Measurements from ENCODE around the gene MRPS12.
A peak's percentile ranks its signal among the peaks of the same experiment; 100 is the strongest.

Gene MRPS12

GRCh38 chr19:38892841-38893240 lies 37.9 kb upstream of the MRPS12 start:
- no peak overlapping the region for H3K27ac ChIP-seq (ENCODE audit: insufficient read depth in 1 of 2, low read depth in 1 of 2, low read length in 2 of 2, poor library complexity in 1 of 2, severe bottlenecking in 2 of 2)
- H3K9me3 ChIP-seq (ENCODE audit: control extremely low read depth in 1 of 5, control insufficient read depth in 4 of 5, insufficient read depth in 2 of 5, low read depth in 1 of 5, low read length in 4 of 5) = no peaks in the 10 kb centered on the region
- no peak overlapping the region for H3K4me3 ChIP-seq (ENCODE audit: control insufficient read depth in 1 of 7, extremely low read depth in 1 of 7, insufficient read depth in 4 of 7, low read depth in 2 of 7, low read length in 6 of 7)
- no peaks in the 10 kb centered on the region for H3K27me3 ChIP-seq (replicated peaks in 2 of 5; ENCODE audit: control insufficient read depth in 4 of 5, insufficient read depth in 5 of 5, low read length in 4 of 5)
- ChIA-PET POLR2A (no interaction called here), CTCF (interaction anchor here (1.0 kb wide), 1 partner anchor 24 kb away, joined by 3 read pairs; no protein-coding TSS in a partner anchor)
- WGBS (ENCODE audit: insufficient coverage) = 93% methylated on average over 4 of the region's 5 CpGs
- peaks cover 0 to 10% (median 9%) of the 10 kb centered on the region in 4 experiments for H3K4me1 ChIP-seq (ENCODE audit: control extremely low read depth in 1 of 4, control insufficient read depth in 4 of 4, insufficient read depth in 4 of 4, low read length in 3 of 4)
- H3K36me3 ChIP-seq (ENCODE audit: control insufficient read depth in 4 of 4, insufficient read depth in 4 of 4, low read length in 3 of 4) = peaks cover 2 to 32% (median 22%) of the 10 kb centered on the region in 4 experiments
- DNase-seq = no peak

- Histone ChIP-seq H3K4me3 (ENCODE audit: control insufficient read depth in 1 of 7, extremely low read depth in 1 of 7, insufficient read depth in 4 of 7, low read depth in 2 of 7, low read length in 6 of 7) (no peak overlapping the region), H3K27me3 (replicated peaks in 2 of 5; ENCODE audit: control insufficient read depth in 4 of 5, insufficient read depth in 5 of 5, low read length in 4 of 5) (no peaks in the 10 kb centered on the region), H3K9me3 (ENCODE audit: control extremely low read depth in 1 of 5, control insufficient read depth in 4 of 5, insufficient read depth in 2 of 5, low read depth in 1 of 5, low read length in 4 of 5) (no peaks in the 10 kb centered on the region), H3K27ac (ENCODE audit: insufficient read depth in 1 of 2, low read depth in 1 of 2, low read length in 2 of 2, poor library complexity in 1 of 2, severe bottlenecking in 2 of 2) (no peak overlapping the region), H3K4me1 (ENCODE audit: control extremely low read depth in 1 of 4, control insufficient read depth in 4 of 4, insufficient read depth in 4 of 4, low read length in 3 of 4) (peaks cover 0 to 16% (median 11%) of the 10 kb centered on the region in 4 experiments), H3K36me3 (ENCODE audit: control insufficient read depth in 4 of 4, insufficient read depth in 4 of 4, low read length in 3 of 4) (peaks cover 2 to 29% (median 21%) of the 10 kb centered on the region in 4 experiments)
- ChIA-PET POLR2A (interaction anchor here (0.6 kb wide), 1 partner anchor 51 kb away, joined by 3 read pairs; no protein-coding TSS in a partner anchor), CTCF (interaction anchor here (1.0 kb wide), 1 partner anchor 24 kb away, joined by 3 read pairs; no protein-coding TSS in a partner anchor)
- no peak for DNase-seq
- WGBS (ENCODE audit: insufficient coverage) = 98% methylated on average over 11 of the region's 14 CpGs
Measured at GRCh38 chr19:38893341-38893771, 37.4 kb upstream of the MRPS12 start.

GRCh38 chr19:38894968-38895367 lies 35.8 kb upstream of the MRPS12 start:
- 43% methylated on average over 9 of the region's 9 CpGs for WGBS (ENCODE audit: insufficient coverage)
- Histone ChIP-seq H3K9me3 (ENCODE audit: control extremely low read depth in 1 of 5, control insufficient read depth in 4 of 5, insufficient read depth in 2 of 5, low read depth in 1 of 5, low read length in 4 of 5) (no peaks in the 10 kb centered on the region), H3K4me1 (ENCODE audit: control extremely low read depth in 1 of 4, control insufficient read depth in 4 of 4, insufficient read depth in 4 of 4, low read length in 3 of 4) (peaks cover 0 to 25% (median 20%) of the 10 kb centered on the region in 4 experiments), H3K4me3 (ENCODE audit: control insufficient read depth in 1 of 7, extremely low read depth in 1 of 7, insufficient read depth in 4 of 7, low read depth in 2 of 7, low read length in 6 of 7) (no peak overlapping the region), H3K36me3 (ENCODE audit: control insufficient read depth in 4 of 4, insufficient read depth in 4 of 4, low read length in 3 of 4) (peaks cover 0 to 14% (median 8%) of the 10 kb centered on the region in 4 experiments), H3K27ac (ENCODE audit: insufficient read depth in 1 of 2, low read depth in 1 of 2, low read length in 2 of 2, poor library complexity in 1 of 2, severe bottlenecking in 2 of 2) (peak overlapping the region in 1 of 2 experiments; percentile 43), H3K27me3 (replicated peaks in 2 of 5; ENCODE audit: control insufficient read depth in 4 of 5, insufficient read depth in 5 of 5, low read length in 4 of 5) (no peaks in the 10 kb centered on the region)
- no peak for DNase-seq
- ChIA-PET CTCF (interaction anchor here (1.2 to 1.7 kb wide), 3 partner anchors 24 to 35 kb away, joined by 3 to 5 read pairs (median 3); partner anchors contain the start of genes MRPS12 and SARS2), POLR2A (interaction anchor here (0.7 kb wide), 1 partner anchor 723 kb away, joined by 7 read pairs; no protein-coding TSS in a partner anchor)

- DNase-seq = no peak
- CTCF ChIA-PET = no interaction called here
Measured at GRCh38 chr19:38898788-38899446, 31.8 kb upstream of the MRPS12 start.

GRCh38 chr19:38899447-38900201 lies 31.1 kb upstream of the MRPS12 start, which contains the start of the genes NFKBIB and SIRT2:
Gene NFKBIB, plus strand, starts transcription at chr19:38899969. Its CDS starts 64 bp downstream, at chr19:38900033.
Gene SIRT2, minus strand, starts transcription at chr19:38899618. Its CDS starts 97 bp downstream, at chr19:38899521.
- Histone ChIP-seq H3K4me1 (ENCODE audit: control extremely low read depth in 1 of 4, control insufficient read depth in 4 of 4, insufficient read depth in 4 of 4, low read length in 3 of 4) (peaks cover 0 to 31% (median 24%) of the 10 kb centered on the region in 4 experiments), H3K9me3 (ENCODE audit: control extremely low read depth in 1 of 5, control insufficient read depth in 4 of 5, insufficient read depth in 2 of 5, low read depth in 1 of 5, low read length in 4 of 5) (no peaks in the 10 kb centered on the region), H3K27me3 (replicated peaks in 2 of 5; ENCODE audit: control insufficient read depth in 4 of 5, insufficient read depth in 5 of 5, low read length in 4 of 5) (no peaks in the 10 kb centered on the region), H3K27ac (ENCODE audit: insufficient read depth in 1 of 2, low read depth in 1 of 2, low read length in 2 of 2, poor library complexity in 1 of 2, severe bottlenecking in 2 of 2) (peak within 1 kb of the TSS; percentile 88 to 96), H3K36me3 (ENCODE audit: control insufficient read depth in 4 of 4, insufficient read depth in 4 of 4, low read length in 3 of 4) (peaks cover 2 to 7% (median 7%) of the 10 kb centered on the region in 4 experiments), H3K4me3 (ENCODE audit: control insufficient read depth in 1 of 7, extremely low read depth in 1 of 7, insufficient read depth in 4 of 7, low read depth in 2 of 7, low read length in 6 of 7) (peak within 1 kb of the TSS; percentile 60 to 95 (median 83))
- under 1% methylated on average over 63 of the region's 64 CpGs for WGBS (ENCODE audit: insufficient coverage)
- peak; percentile 100 for DNase-seq
- ChIA-PET CTCF (interaction anchor here (0.6 to 1.4 kb wide), 3 partner anchors 31 to 53 kb away, joined by 3 read pairs; partner anchors contain the start of genes MRPS12 and SARS2), POLR2A (interaction anchor here (0.6 to 1.1 kb wide), 4 partner anchors 48 to 169 kb away, joined by 3 to 5 read pairs (median 4); partner anchors contain the start of gene ECH1)

More at GRCh38 chr19:38898788-38899446, 31.8 kb upstream of the MRPS12 start:
- peaks cover 0 to 32% (median 25%) of the 10 kb centered on the region in 4 experiments for H3K4me1 ChIP-seq (ENCODE audit: control extremely low read depth in 1 of 4, control insufficient read depth in 4 of 4, insufficient read depth in 4 of 4, low read length in 3 of 4)
- WGBS (ENCODE audit: insufficient coverage) = 4% methylated on average over 21 of the region's 25 CpGs
- no peaks in the 10 kb centered on the region for H3K9me3 ChIP-seq (ENCODE audit: control extremely low read depth in 1 of 5, control insufficient read depth in 4 of 5, insufficient read depth in 2 of 5, low read depth in 1 of 5, low read length in 4 of 5)
- H3K27ac ChIP-seq (ENCODE audit: insufficient read depth in 1 of 2, low read depth in 1 of 2, low read length in 2 of 2, poor library complexity in 1 of 2, severe bottlenecking in 2 of 2) = peak overlapping the region; percentile 64 to 96
- H3K36me3 ChIP-seq (ENCODE audit: control insufficient read depth in 4 of 4, insufficient read depth in 4 of 4, low read length in 3 of 4) = no peaks in the 10 kb centered on the region
- no peaks in the 10 kb centered on the region for H3K27me3 ChIP-seq (replicated peaks in 2 of 5; ENCODE audit: control insufficient read depth in 4 of 5, insufficient read depth in 5 of 5, low read length in 4 of 5)
- POLR2A ChIA-PET = interaction anchor here (1.1 kb wide), 1 partner anchor 50 kb away, joined by 3 read pairs; no protein-coding TSS in a partner anchor
- H3K4me3 ChIP-seq (ENCODE audit: control insufficient read depth in 1 of 7, extremely low read depth in 1 of 7, insufficient read depth in 4 of 7, low read depth in 2 of 7, low read length in 6 of 7) = peak overlapping the region; percentile 50 to 95 (median 83)

- H3K9me3 ChIP-seq (ENCODE audit: control extremely low read depth in 1 of 5, control insufficient read depth in 4 of 5, insufficient read depth in 2 of 5, low read depth in 1 of 5, low read length in 4 of 5) = no peaks in the 10 kb centered on the region
- ChIA-PET POLR2A (interaction anchor here (0.6 to 1.1 kb wide), 5 partner anchors 27 to 170 kb away, joined by 3 to 5 read pairs (median 3); partner anchors contain the start of gene ECH1), CTCF (interaction anchor here (0.6 to 1.4 kb wide), 6 partner anchors 12 to 53 kb away, joined by 3 read pairs; partner anchors contain the start of genes CCER2, MRPS12 and SARS2)
- peaks cover 0 to 26% (median 18%) of the 10 kb centered on the region in 4 experiments for H3K4me1 ChIP-seq (ENCODE audit: control extremely low read depth in 1 of 4, control insufficient read depth in 4 of 4, insufficient read depth in 4 of 4, low read length in 3 of 4)
- peak in 1 of 3 donors; percentile 30 for DNase-seq
- H3K36me3 ChIP-seq (ENCODE audit: control insufficient read depth in 4 of 4, insufficient read depth in 4 of 4, low read length in 3 of 4) = peaks cover 2 to 13% (median 9%) of the 10 kb centered on the region in 4 experiments
- peak overlapping the region; percentile 88 to 96 for H3K27ac ChIP-seq (ENCODE audit: insufficient read depth in 1 of 2, low read depth in 1 of 2, low read length in 2 of 2, poor library complexity in 1 of 2, severe bottlenecking in 2 of 2)
- no peaks in the 10 kb centered on the region for H3K27me3 ChIP-seq (replicated peaks in 2 of 5; ENCODE audit: control insufficient read depth in 4 of 5, insufficient read depth in 5 of 5, low read length in 4 of 5)
- H3K4me3 ChIP-seq (ENCODE audit: control insufficient read depth in 1 of 7, extremely low read depth in 1 of 7, insufficient read depth in 4 of 7, low read depth in 2 of 7, low read length in 6 of 7) = peak overlapping the region; percentile 60 to 95 (median 82)
- WGBS (ENCODE audit: insufficient coverage) = 0% methylated on average over 7 of the region's 8 CpGs
Measured at GRCh38 chr19:38900202-38900629, 30.5 kb upstream of the MRPS12 start.
